Neutrophil (primary cell): Measurements from ENCODE around the gene CCBE1.

Experiments used
- H3K27ac ChIP-seq: fragments of 200-600 bp; sonication (generic); 2 replicates; pipeline ENCODE4 v1.5.1; 2016; ENCODE audit warnings: mild to moderate bottlenecking, moderate library complexity
- H3K27me3 ChIP-seq: fragments of 200-600 bp; sonication (generic); 2 replicates; pipeline ENCODE4 v1.6.0; 2016; ENCODE audit warnings: mild to moderate bottlenecking
- H3K36me3 ChIP-seq: fragments of 200-600 bp; sonication (generic); 2 replicates; pipeline ENCODE4 v1.5.1; 2017
- H3K4me1 ChIP-seq, 2 experiments: fragments of 200-600 bp in 1 of 2; sonication (generic) in 1 of 2; 1 replicate in 1 of 2; 2 replicates in 1 of 2; pipeline versions ENCODE4 v1.5.1 to v1.6.1; 2013 to 2016; ENCODE audit warnings: low read depth in 1 of 2, low read length in 1 of 2, mild to moderate bottlenecking in 1 of 2, moderate library complexity in 1 of 2; ENCODE audit not compliant: control insufficient read depth in 1 of 2, insufficient read depth in 1 of 2
- H3K4me3 ChIP-seq, 2 experiments: fragments of 200-600 bp in 1 of 2; sonication (generic) in 1 of 2; 1 replicate in 1 of 2; 2 replicates in 1 of 2; pipeline ENCODE4 v1.5.1; 2013 to 2016; ENCODE audit warnings: low read depth in 1 of 2, low read length in 1 of 2, mild to moderate bottlenecking in 1 of 2, moderate library complexity in 1 of 2
- H3K9me3 ChIP-seq: fragments of 200-600 bp; sonication (generic); 2 replicates; pipeline ENCODE4 v1.5.1; 2016
- CTCF ChIP-seq: fragments of 200-600 bp; sonication (generic); IDR thresholded peaks from 2 replicates; pipeline ENCODE4 v1.5.1; 2016; ENCODE audit warnings: antibody characterized with exemption

CCBE1 gene

GRCh38 chr18:59498506-59499086 lies 198.6 kb downstream of the CCBE1 start:
- no peaks in the 10 kb centered on the region for H3K9me3 ChIP-seq
- no peak for TF ChIP-seq CTCF
- no peak overlapping the region for H3K27ac ChIP-seq
- no peaks in the 10 kb centered on the region for H3K36me3 ChIP-seq
- no peak overlapping the region for H3K4me3 ChIP-seq
- H3K4me1 ChIP-seq, result no peaks in the 10 kb centered on the region
- no peaks in the 10 kb centered on the region for H3K27me3 ChIP-seq

GRCh38 chr18:59492756-59493421 lies 204.3 kb downstream of the CCBE1 start:
- no peaks in the 10 kb centered on the region for H3K36me3 ChIP-seq
- H3K4me3 ChIP-seq, result no peak overlapping the region
- no peak for TF ChIP-seq CTCF
- no peaks in the 10 kb centered on the region for H3K9me3 ChIP-seq
- no peak overlapping the region for H3K27ac ChIP-seq
- no peaks in the 10 kb centered on the region for H3K27me3 ChIP-seq
- no peaks in the 10 kb centered on the region for H3K4me1 ChIP-seq

- no peak overlapping the region for H3K4me3 ChIP-seq
- H3K27ac ChIP-seq, result no peak overlapping the region
- TF ChIP-seq CTCF, result no peak
- H3K4me1 ChIP-seq, result no peaks in the 10 kb centered on the region
- H3K9me3 ChIP-seq, result no peaks in the 10 kb centered on the region
- H3K27me3 ChIP-seq, result no peaks in the 10 kb centered on the region
- H3K36me3 ChIP-seq, result no peaks in the 10 kb centered on the region
These were observed 208.3 kb downstream of the CCBE1 start for GRCh38 chr18:59488899-59489298.

- no peaks in the 10 kb centered on the region for H3K4me1 ChIP-seq
- TF ChIP-seq CTCF, result no peak
- H3K27ac ChIP-seq, result no peak overlapping the region
- H3K9me3 ChIP-seq, result no peaks in the 10 kb centered on the region
- no peak overlapping the region for H3K4me3 ChIP-seq
- no peaks in the 10 kb centered on the region for H3K36me3 ChIP-seq
- no peaks in the 10 kb centered on the region for H3K27me3 ChIP-seq
These were observed 211.8 kb downstream of the CCBE1 start for GRCh38 chr18:59485382-59485781.

GRCh38 chr18:59484561-59485328 lies 212.5 kb downstream of the CCBE1 start:
- H3K4me3 ChIP-seq, result no peak overlapping the region
- H3K4me1 ChIP-seq, result no peaks in the 10 kb centered on the region
- no peak overlapping the region for H3K27ac ChIP-seq
- TF ChIP-seq CTCF, result no peak
- H3K27me3 ChIP-seq, result no peaks in the 10 kb centered on the region
- H3K36me3 ChIP-seq, result no peaks in the 10 kb centered on the region
- H3K9me3 ChIP-seq, result no peaks in the 10 kb centered on the region
